Keratinocyte (primary cell): ENCODE measurements around the gene TMEM208.

Experiments used
- CTCF ChIP-seq, 3 experiments: IDR thresholded peaks in 1 of 3; conservative IDR thresholded peaks in 1 of 3; optimal IDR thresholded peaks in 1 of 3; 2 replicates in 2 of 3; 3 replicates in 1 of 3; pipeline versions ENCODE3 to v1.5.1; 2011; ENCODE audit warnings: low read length in 3 of 3, mild to moderate bottlenecking in 3 of 3, moderate library complexity in 2 of 3, control low read depth in 1 of 3, inconsistent platforms in 1 of 3; ENCODE audit not compliant: insufficient read depth in 2 of 3; ENCODE audit errors: extremely low read depth in 1 of 3
- EZH2 ChIP-seq: IDR thresholded peaks from one replicate; pipeline ENCODE4 v1.6.1; 2012; ENCODE audit warnings: inconsistent platforms, mild to moderate bottlenecking, low read length, moderate library complexity

- TF ChIP-seq CTCF (optimal IDR thresholded peaks at IDR 0.05 in 1 of 3, IDR thresholded peaks at IDR 0.05 in 1 of 3, conservative IDR thresholded peaks at IDR 0.05 in 1 of 3; ENCODE audit: extremely low read depth in 1 of 3, insufficient read depth in 2 of 3, low read length in 3 of 3), result no peak
- no peak for TF ChIP-seq EZH2
These were observed 18.3 kb downstream of the TMEM208 start for GRCh38 chr16:67245186-67245585.
